Muscle layer of colon (tissue), 2 donors: Measurements from ENCODE around the gene COX6A1.

Experiments used
- H3K27ac ChIP-seq: one replicate; pipeline ENCODE4 v1.7.0; 2013; ENCODE audit warnings: low read depth, mild to moderate bottlenecking, low read length, moderate library complexity
- H3K27me3 ChIP-seq, 2 donors: one replicate each; pipeline ENCODE4 v1.7.0; 2013; ENCODE audit warnings: low read length in 2 of 2, mild to moderate bottlenecking in 2 of 2; ENCODE audit not compliant: insufficient read depth in 2 of 2, control insufficient read depth in 1 of 2
- H3K36me3 ChIP-seq: one replicate; pipeline ENCODE4 v1.7.0; 2013; ENCODE audit warnings: mild to moderate bottlenecking, low read length; ENCODE audit not compliant: insufficient read depth
- H3K4me1 ChIP-seq: one replicate; pipeline ENCODE4 v1.7.0; 2013; ENCODE audit warnings: mild to moderate bottlenecking, low read length; ENCODE audit not compliant: insufficient read depth
- H3K4me3 ChIP-seq, 2 donors: one replicate each; pipeline ENCODE4 v1.7.0; 2013; ENCODE audit warnings: low read length in 2 of 2, low read depth in 1 of 2, mild to moderate bottlenecking in 1 of 2, moderate library complexity in 1 of 2
- H3K9ac ChIP-seq: one replicate; pipeline ENCODE4 v1.7.0; 2013; ENCODE audit warnings: low read length
- H3K9me3 ChIP-seq: one replicate; pipeline ENCODE4 v1.7.0; 2013; ENCODE audit warnings: mild to moderate bottlenecking, low read length
- donor health status: abdominal sarcoma.
- donor health status: Adenocarcinoma of cecum.

Gene COX6A1

GRCh38 chr12:120406553-120406952, 31.4 kb upstream of the COX6A1 start:
- no peak overlapping the region for H3K9ac ChIP-seq
- H3K9me3 ChIP-seq = no peaks in the 10 kb centered on the region
- no peaks in the 10 kb centered on the region for H3K36me3 ChIP-seq
- peaks cover 8% of the 10 kb centered on the region for H3K4me1 ChIP-seq
- H3K27ac ChIP-seq = peak overlapping the region; percentile 52
- H3K4me3 ChIP-seq = no peak overlapping the region
- no peaks in the 10 kb centered on the region for H3K27me3 ChIP-seq

- Histone ChIP-seq H3K4me1 (peaks cover 8% of the 10 kb centered on the region), H3K4me3 (no peak overlapping the region), H3K9ac (no peak overlapping the region), H3K27ac (no peak overlapping the region), H3K9me3 (no peaks in the 10 kb centered on the region), H3K36me3 (no peaks in the 10 kb centered on the region), H3K27me3 (no peaks in the 10 kb centered on the region)
Measured at GRCh38 chr12:120408771-120409170, 29.1 kb upstream of the COX6A1 start.

GRCh38 chr12:120412421-120412820, 25.5 kb upstream of the COX6A1 start:
- Histone ChIP-seq H3K4me1 (no peaks in the 10 kb centered on the region), H3K27ac (no peak overlapping the region), H3K27me3 (no peaks in the 10 kb centered on the region), H3K9ac (no peak overlapping the region), H3K4me3 (no peak overlapping the region), H3K9me3 (no peaks in the 10 kb centered on the region), H3K36me3 (no peaks in the 10 kb centered on the region)

- Histone ChIP-seq H3K4me3 (no peak overlapping the region), H3K36me3 (no peaks in the 10 kb centered on the region), H3K27me3 (no peaks in the 10 kb centered on the region), H3K9me3 (no peaks in the 10 kb centered on the region), H3K4me1 (no peaks in the 10 kb centered on the region), H3K27ac (peak overlapping the region; percentile 52), H3K9ac (no peak overlapping the region)
Measured at GRCh38 chr12:120413901-120414695, 23.8 kb upstream of the COX6A1 start.

- H3K9ac ChIP-seq = no peak overlapping the region
Measured at GRCh38 chr12:120416490-120417216, 21.3 kb upstream of the COX6A1 start.

GRCh38 chr12:120417917-120418580, 19.9 kb upstream of the COX6A1 start:
- no peak overlapping the region for H3K4me3 ChIP-seq
- no peaks in the 10 kb centered on the region for H3K4me1 ChIP-seq
- no peak overlapping the region for H3K27ac ChIP-seq
- no peaks in the 10 kb centered on the region for H3K9me3 ChIP-seq
- no peak overlapping the region for H3K9ac ChIP-seq
- no peaks in the 10 kb centered on the region for H3K27me3 ChIP-seq
- no peaks in the 10 kb centered on the region for H3K36me3 ChIP-seq

More at GRCh38 chr12:120416490-120417216, 21.3 kb upstream of the COX6A1 start:
- no peak overlapping the region for H3K27ac ChIP-seq
- no peaks in the 10 kb centered on the region for H3K4me1 ChIP-seq
- H3K9me3 ChIP-seq = no peaks in the 10 kb centered on the region
- no peaks in the 10 kb centered on the region for H3K36me3 ChIP-seq
- no peak overlapping the region for H3K4me3 ChIP-seq
- H3K27me3 ChIP-seq = no peaks in the 10 kb centered on the region

- no peaks in the 10 kb centered on the region for H3K9me3 ChIP-seq
- no peak overlapping the region for H3K27ac ChIP-seq
- H3K4me3 ChIP-seq = no peak overlapping the region
- H3K36me3 ChIP-seq = no peaks in the 10 kb centered on the region
- H3K4me1 ChIP-seq = no peaks in the 10 kb centered on the region
- H3K9ac ChIP-seq = no peak overlapping the region
- H3K27me3 ChIP-seq = no peaks in the 10 kb centered on the region
Measured at GRCh38 chr12:120421701-120422100, 16.2 kb upstream of the COX6A1 start.

- Histone ChIP-seq H3K36me3 (no peaks in the 10 kb centered on the region), H3K4me3 (no peak overlapping the region), H3K4me1 (no peaks in the 10 kb centered on the region), H3K9ac (no peak overlapping the region), H3K27me3 (no peaks in the 10 kb centered on the region), H3K9me3 (no peaks in the 10 kb centered on the region), H3K27ac (no peak overlapping the region)
Measured at GRCh38 chr12:120422892-120423456, 14.9 kb upstream of the COX6A1 start.

GRCh38 chr12:120425797-120426196, 12.1 kb upstream of the COX6A1 start:
- H3K4me3 ChIP-seq = no peak overlapping the region
- H3K9me3 ChIP-seq = no peaks in the 10 kb centered on the region
- H3K27me3 ChIP-seq = no peaks in the 10 kb centered on the region
- H3K4me1 ChIP-seq = no peaks in the 10 kb centered on the region
- no peaks in the 10 kb centered on the region for H3K36me3 ChIP-seq
- no peak overlapping the region for H3K9ac ChIP-seq
- H3K27ac ChIP-seq = no peak overlapping the region

GRCh38 chr12:120428597-120429229, 9.2 kb upstream of the COX6A1 start:
- no peak overlapping the region for H3K4me3 ChIP-seq
- H3K9ac ChIP-seq = no peak overlapping the region
- no peaks in the 10 kb centered on the region for H3K27me3 ChIP-seq
- H3K9me3 ChIP-seq = no peaks in the 10 kb centered on the region
- H3K4me1 ChIP-seq = no peaks in the 10 kb centered on the region
- no peaks in the 10 kb centered on the region for H3K36me3 ChIP-seq
- H3K27ac ChIP-seq = no peak overlapping the region

- H3K4me1 ChIP-seq = no peaks in the 10 kb centered on the region
- H3K27me3 ChIP-seq = no peaks in the 10 kb centered on the region
- no peaks in the 10 kb centered on the region for H3K9me3 ChIP-seq
- H3K9ac ChIP-seq = no peak overlapping the region
- H3K27ac ChIP-seq = no peak overlapping the region
- no peak overlapping the region for H3K4me3 ChIP-seq
- no peaks in the 10 kb centered on the region for H3K36me3 ChIP-seq
Measured at GRCh38 chr12:120429368-120429767, 8.5 kb upstream of the COX6A1 start.
